GM23248 (cell line): ENCODE results near the gene FADD. TPM values are rescaled to one million over a fixed set of nuclear protein-coding genes. Genes with fewer than 3 reads are reported as not detected.

Experiments used
- DNase-seq: peaks from one replicate; pipeline ENCODE4 v3.0.0-alpha.2; 2015
- H2AFZ ChIP-seq: fragments of 200-600 bp; sonication (generic); 2 replicates; pipeline ENCODE4 v1.6.1; 2016; ENCODE audit warnings: antibody characterized with exemption
- H3F3A ChIP-seq: fragments of 200-600 bp; sonication (generic); 2 replicates; pipeline ENCODE4 v1.6.1; 2016; ENCODE audit warnings: mild to moderate bottlenecking, antibody characterized with exemption, mixed run types; ENCODE audit not compliant: insufficient read depth
- H3K27ac ChIP-seq: fragments of 200-600 bp; sonication (generic); 2 replicates; pipeline ENCODE4 v1.5.1; 2016; ENCODE audit warnings: mild to moderate bottlenecking
- H3K27me3 ChIP-seq: fragments of 200-600 bp; sonication (generic); replicated peaks from 2 replicates; pipeline ENCODE4 v1.6.1; 2016; ENCODE audit warnings: mild to moderate bottlenecking; ENCODE audit not compliant: insufficient read depth
- H3K36me3 ChIP-seq: fragments of 200-600 bp; sonication (generic); 2 replicates; pipeline ENCODE4 v1.6.1; 2016; ENCODE audit warnings: low read depth, mild to moderate bottlenecking
- H3K4me1 ChIP-seq: fragments of 200-600 bp; sonication (generic); 2 replicates; pipeline ENCODE4 v1.6.1; 2016; ENCODE audit warnings: mild to moderate bottlenecking; ENCODE audit not compliant: insufficient read depth
- H3K4me2 ChIP-seq: fragments of 200-600 bp; sonication (generic); one replicate; pipeline ENCODE4 v1.6.1; 2016; ENCODE audit warnings: mild to moderate bottlenecking; ENCODE audit not compliant: unreplicated experiment
- H3K4me3 ChIP-seq: fragments of 200-600 bp; sonication (generic); 2 replicates; pipeline ENCODE4 v1.5.1; 2016; ENCODE audit warnings: mild to moderate bottlenecking
- H3K79me2 ChIP-seq: fragments of 200-600 bp; sonication (generic); 2 replicates; pipeline ENCODE4 v1.6.1; 2016; ENCODE audit warnings: mild to moderate bottlenecking; ENCODE audit not compliant: insufficient read depth
- H3K9ac ChIP-seq: fragments of 200-600 bp; sonication (generic); 2 replicates; pipeline ENCODE4 v1.6.1; 2016; ENCODE audit warnings: mild to moderate bottlenecking
- H3K9me2 ChIP-seq: fragments of 200-600 bp; sonication (generic); 2 replicates; pipeline ENCODE4 v1.6.1; 2016; ENCODE audit warnings: mixed run types, mild to moderate bottlenecking, moderate library complexity; ENCODE audit not compliant: insufficient read depth
- H3K9me3 ChIP-seq: fragments of 200-600 bp; sonication (generic); one replicate; pipeline ENCODE4 v1.6.1; 2017; ENCODE audit warnings: low read depth
- H4K20me1 ChIP-seq: fragments of 200-600 bp; sonication (generic); 2 replicates; pipeline ENCODE4 v1.6.0; 2016; ENCODE audit not compliant: insufficient read depth
- EZH2 ChIP-seq: fragments of 200-600 bp; sonication (generic); IDR thresholded peaks from 2 replicates; pipeline ENCODE4 v1.6.1; 2018; ENCODE audit warnings: antibody characterized with exemption, mild to moderate bottlenecking; ENCODE audit not compliant: insufficient read depth, poor library complexity, severe bottlenecking
- EZH2phosphoT487 ChIP-seq: fragments of 200-600 bp; sonication (generic); IDR thresholded peaks from 2 replicates; pipeline ENCODE4 v1.6.1; 2018; ENCODE audit warnings: antibody characterized with exemption, moderate library complexity, mild to moderate bottlenecking, low read depth; ENCODE audit not compliant: insufficient read depth
- WGBS, 2 experiments: methylation state at CpG; one replicate each; pipeline ENCODE4 v1.1.6; 2015 to 2017; ENCODE audit warnings: low lambda C conversion rate in 2 of 2, low coverage in 1 of 2; ENCODE audit errors: missing lambda C conversion rate in 2 of 2; 5-methylcytosine and 5-hydroxymethylcytosine counted together
- in situ Hi-C: fragments of 300-500 bp; cut with MboI; formaldehyde crosslinking; loops from 2 replicates; pipeline ENCODE4 v1.15.0; 2020
- polyA plus RNA-seq: library from polyadenylated mRNA; unstranded; fragments of >200 nt; fragmentation: Nextera tagmentation; extraction: Ambion mirVana; gene quantifications from 2 replicates; pipeline ENCODE4 v1.2.1, GENCODE V29; 2016
- total RNA-seq: library from RNA; depleted of rRNA; stranded (reverse); fragments of >200 nt; shearing (Covaris generic); gene quantifications from 2 replicates; pipeline ENCODE4 v1.2.3, GENCODE V29; 2014

The FADD gene
- total and polyA plus RNA-seq, 2 experiments from 2014 or later: 32.0 to 38.3 TPM

DNA sequence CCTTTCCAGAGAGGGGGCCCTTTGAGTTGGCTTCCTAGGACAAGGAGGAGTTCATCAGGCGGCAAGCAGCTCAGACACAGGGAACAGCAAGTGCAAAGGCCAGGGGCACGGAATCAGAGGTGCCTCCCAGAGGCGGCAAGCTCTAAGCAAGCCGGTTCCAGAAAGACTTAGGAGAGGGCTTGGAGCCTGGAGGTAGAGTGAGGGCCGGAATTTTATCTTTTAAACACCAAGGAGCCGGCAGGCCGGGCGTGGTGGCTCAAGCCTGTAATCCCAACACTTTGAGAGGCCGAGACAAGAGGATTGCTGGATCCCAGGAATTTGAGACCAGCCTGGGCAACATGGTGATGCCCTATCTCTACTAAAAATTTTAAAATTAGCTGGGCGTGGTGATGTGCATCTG lies 26.6 kb downstream of the FADD start:
- WGBS, 2 experiments: 80 to 81% methylated on average over 9 to 10 of the region's 10 CpGs
- peaks cover 14% of the 10 kb centered on the region for H3F3A ChIP-seq
- H3K9ac ChIP-seq: no peak overlapping the region
- H2AFZ ChIP-seq: no peak overlapping the region
- H3K27me3 ChIP-seq: peaks cover 50% of the 10 kb centered on the region
- no peaks in the 10 kb centered on the region for H3K9me2 ChIP-seq
- no peak for DNase-seq
- H3K4me2 ChIP-seq: no peak overlapping the region
- no peaks in the 10 kb centered on the region for H4K20me1 ChIP-seq
- no peaks in the 10 kb centered on the region for H3K79me2 ChIP-seq
- H3K4me1 ChIP-seq: no peaks in the 10 kb centered on the region
- H3K4me3 ChIP-seq: no peak overlapping the region
- H3K36me3 ChIP-seq: no peaks in the 10 kb centered on the region
- H3K27ac ChIP-seq: no peak overlapping the region
- TF ChIP-seq EZH2: no peak
- no peak for TF ChIP-seq EZH2phosphoT487
- in situ Hi-C loops: no loop called here
- no peaks in the 10 kb centered on the region for H3K9me3 ChIP-seq

DNA sequence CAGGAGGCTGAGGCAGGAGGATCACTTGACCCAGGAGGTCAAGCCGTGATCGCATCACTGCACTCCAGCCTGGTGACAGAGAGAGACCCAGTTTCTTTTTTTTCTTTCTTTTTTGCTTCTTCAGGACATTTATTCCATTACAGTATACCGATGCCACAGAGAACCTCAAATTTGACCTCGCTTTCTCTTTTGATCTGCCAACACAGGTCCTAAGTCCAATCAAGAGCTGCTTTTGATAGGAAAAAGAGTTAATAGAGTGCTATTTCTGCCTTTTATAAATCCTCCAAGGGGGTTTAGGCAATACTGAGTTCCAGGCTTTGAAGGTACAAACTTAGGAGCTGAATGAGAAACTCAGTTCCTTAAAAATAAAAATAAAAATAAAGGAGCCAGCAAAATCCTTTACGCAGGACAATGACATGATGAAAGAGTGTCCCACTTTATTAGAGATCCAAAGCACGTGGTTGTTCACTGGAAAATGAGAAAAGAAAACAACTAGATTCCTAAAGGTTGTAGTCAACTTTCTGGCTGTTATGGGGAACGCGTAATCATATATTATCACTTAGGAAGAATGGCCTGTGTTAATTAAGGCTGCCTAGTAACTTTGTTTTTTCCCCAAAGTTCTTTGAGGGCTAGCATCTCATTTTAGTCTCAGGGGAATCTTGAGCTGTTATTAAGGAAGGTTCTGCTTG lies 27.2 kb downstream of the FADD start:
- WGBS, 2 experiments: 70 to 72% methylated on average over 8 of the region's 8 CpGs
- H3K4me2 ChIP-seq: no peak overlapping the region
- no peaks in the 10 kb centered on the region for H3K36me3 ChIP-seq
- no peaks in the 10 kb centered on the region for H3K4me1 ChIP-seq
- H3K27ac ChIP-seq: no peak overlapping the region
- no peaks in the 10 kb centered on the region for H3K9me2 ChIP-seq
- H3F3A ChIP-seq: peaks cover 14% of the 10 kb centered on the region
- in situ Hi-C loops: no loop called here
- no peaks in the 10 kb centered on the region for H3K79me2 ChIP-seq
- TF ChIP-seq EZH2 (no peak), EZH2phosphoT487 (no peak)
- H3K9ac ChIP-seq: no peak overlapping the region
- H2AFZ ChIP-seq: no peak overlapping the region
- no peaks in the 10 kb centered on the region for H3K9me3 ChIP-seq
- no peak for DNase-seq
- H4K20me1 ChIP-seq: no peaks in the 10 kb centered on the region
- H3K4me3 ChIP-seq: no peak overlapping the region
- peaks cover 45% of the 10 kb centered on the region for H3K27me3 ChIP-seq

DNA sequence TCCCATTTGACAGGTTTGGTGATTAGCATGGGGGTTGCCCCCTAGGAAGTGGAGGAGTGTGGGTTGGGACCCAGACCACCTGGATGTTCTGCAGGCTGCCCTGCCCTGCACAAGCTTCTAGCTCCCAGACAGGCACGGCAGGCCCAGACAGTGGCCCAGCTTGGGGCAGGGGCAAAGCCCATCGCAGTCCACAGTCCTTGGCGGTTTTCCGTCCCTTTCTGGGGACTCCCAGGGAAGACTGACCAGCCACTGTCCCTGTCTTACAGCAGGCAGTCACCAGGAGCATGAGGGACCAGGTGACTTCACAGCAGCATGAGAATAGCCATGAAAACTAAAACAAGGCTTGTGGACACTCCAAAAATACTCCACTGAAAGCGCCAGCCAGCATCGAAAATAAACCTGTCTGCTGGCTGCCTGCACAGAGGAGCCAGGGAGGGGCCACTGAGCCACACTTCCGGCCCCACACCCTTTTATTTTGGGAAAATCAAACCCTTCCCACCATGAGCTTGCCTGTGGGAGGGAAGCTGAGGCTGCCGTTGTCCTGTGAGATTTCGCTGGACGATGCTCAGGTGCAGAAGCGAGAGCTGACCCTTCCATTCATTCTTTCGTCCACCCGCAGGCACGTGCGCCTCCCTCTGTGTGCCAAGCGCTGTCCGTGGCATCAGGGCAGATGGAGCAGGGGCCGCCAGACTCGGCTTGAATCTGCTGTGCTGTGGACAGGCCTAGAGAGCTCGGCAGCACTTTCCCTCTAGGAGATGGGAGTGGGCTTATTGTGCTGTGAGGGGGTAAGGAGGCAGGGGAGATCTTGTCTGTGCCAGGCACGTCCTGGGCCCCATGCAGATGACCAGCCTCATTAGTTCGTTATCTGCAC lies 28.0 kb downstream of the FADD start:
- no peak for DNase-seq
- no peak for TF ChIP-seq EZH2
- no peak for TF ChIP-seq EZH2phosphoT487
- no peak overlapping the region for H3K4me3 ChIP-seq

DNA sequence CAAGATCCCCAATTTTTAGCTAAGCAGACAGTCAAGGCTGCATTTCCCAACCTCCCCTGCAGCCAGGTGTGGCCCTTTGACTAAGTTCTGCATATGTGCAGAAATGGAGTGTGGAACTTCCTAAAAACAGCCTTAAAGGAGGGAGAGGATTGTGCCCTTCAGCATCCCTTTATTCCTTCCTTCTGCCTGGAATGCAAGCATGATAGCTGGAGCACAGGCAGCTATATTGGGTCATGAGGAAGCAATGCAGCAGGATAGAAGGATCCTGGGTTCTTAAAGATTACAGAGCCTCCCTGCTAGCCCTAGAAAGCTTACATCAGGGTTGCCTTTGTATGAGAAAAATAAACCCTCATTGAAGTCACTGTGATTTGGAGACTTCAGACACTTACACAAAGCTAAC lies 29.9 kb downstream of the FADD start:
- H2AFZ ChIP-seq: no peak overlapping the region
- H3K9ac ChIP-seq: no peak overlapping the region
- no peak for TF ChIP-seq EZH2phosphoT487
- TF ChIP-seq EZH2: no peak
- no peaks in the 10 kb centered on the region for H4K20me1 ChIP-seq
- H3K9me2 ChIP-seq: no peaks in the 10 kb centered on the region
- H3K27me3 ChIP-seq: peaks cover 30% of the 10 kb centered on the region
- H3K4me3 ChIP-seq: no peak overlapping the region
- no peak overlapping the region for H3K27ac ChIP-seq
- H3K4me1 ChIP-seq: no peaks in the 10 kb centered on the region
- no peaks in the 10 kb centered on the region for H3K9me3 ChIP-seq
- H3K79me2 ChIP-seq: no peaks in the 10 kb centered on the region
- no peak overlapping the region for H3K4me2 ChIP-seq
- no peak for DNase-seq
- no peaks in the 10 kb centered on the region for H3K36me3 ChIP-seq
- peaks cover 14% of the 10 kb centered on the region for H3F3A ChIP-seq
- in situ Hi-C loops: no loop called here

More for the DNA sequence above, 28.0 kb downstream of the FADD start:
- Histone ChIP-seq H3K9me2 (no peaks in the 10 kb centered on the region), H3K9ac (no peak overlapping the region), H3K9me3 (no peaks in the 10 kb centered on the region), H3K36me3 (no peaks in the 10 kb centered on the region), H3K4me1 (no peaks in the 10 kb centered on the region), H3K27me3 (peaks cover 39% of the 10 kb centered on the region), H2AFZ (no peak overlapping the region), H4K20me1 (no peaks in the 10 kb centered on the region), H3K79me2 (no peaks in the 10 kb centered on the region), H3K27ac (no peak overlapping the region), H3K4me2 (no peak overlapping the region), H3F3A (peaks cover 14% of the 10 kb centered on the region)
- in situ Hi-C loops: no loop called here
- 69 to 71% methylated on average over 22 of the region's 22 CpGs for WGBS, 2 experiments
